Ishikawa (cell line): ENCODE results near the gene RAB31.

Source experiments
- CEBPB ChIP-seq: IDR thresholded peaks from 2 replicates; pipeline ENCODE4 v1.6.1; 2012
- CREB1 ChIP-seq: IDR thresholded peaks from 2 replicates; pipeline ENCODE4 v1.6.1; 2012; ENCODE audit warnings: low read depth
- EGR1 ChIP-seq: IDR thresholded peaks from 2 replicates; pipeline ENCODE4 v1.6.1; 2012
- EP300 ChIP-seq: IDR thresholded peaks from 2 replicates; pipeline ENCODE4 v1.6.1; 2012; ENCODE audit warnings: borderline replicate concordance
- FOXM1 ChIP-seq: IDR thresholded peaks from 2 replicates; pipeline ENCODE4 v1.6.1; 2012; ENCODE audit warnings: low read depth, borderline replicate concordance
- MAX ChIP-seq: IDR thresholded peaks from 2 replicates; pipeline ENCODE4 v1.6.1; 2012
- NFIC ChIP-seq: IDR thresholded peaks from 2 replicates; pipeline ENCODE4 v1.6.1; 2012
- RAD21 ChIP-seq: IDR thresholded peaks from 2 replicates; pipeline ENCODE4 v1.6.1; 2012; ENCODE audit warnings: low read depth
- TAF1 ChIP-seq: IDR thresholded peaks from 2 replicates; pipeline ENCODE4 v1.6.1; 2012; ENCODE audit warnings: low read depth, mild to moderate bottlenecking
- TCF12 ChIP-seq: IDR thresholded peaks from 2 replicates; pipeline ENCODE4 v1.6.1; 2012; ENCODE audit warnings: low read depth
- TEAD4 ChIP-seq: IDR thresholded peaks from 2 replicates; pipeline ENCODE4 v1.6.1; 2012
- USF1 ChIP-seq: IDR thresholded peaks from 2 replicates; pipeline ENCODE4 v1.6.1; 2012
- YY1 ChIP-seq: IDR thresholded peaks from 2 replicates; pipeline ENCODE4 v1.6.1; 2012; ENCODE audit warnings: low read depth
- ZBTB7A ChIP-seq: IDR thresholded peaks from 2 replicates; pipeline ENCODE4 v1.6.1; 2012; ENCODE audit warnings: low read depth
- TF ChIP-seq, protein P1 (sequence below): IDR thresholded peaks from 2 replicates; pipeline ENCODE4 v1.6.1; 2012; ENCODE audit warnings: low read depth, mild to moderate bottlenecking

RAB31 gene

GRCh38 chr18:9831036-9831722 is 123.1 kb downstream of the RAB31 start:
- TF ChIP-seq NFIC (no peak), USF1 (no peak), RAD21 (no peak)

DNA sequence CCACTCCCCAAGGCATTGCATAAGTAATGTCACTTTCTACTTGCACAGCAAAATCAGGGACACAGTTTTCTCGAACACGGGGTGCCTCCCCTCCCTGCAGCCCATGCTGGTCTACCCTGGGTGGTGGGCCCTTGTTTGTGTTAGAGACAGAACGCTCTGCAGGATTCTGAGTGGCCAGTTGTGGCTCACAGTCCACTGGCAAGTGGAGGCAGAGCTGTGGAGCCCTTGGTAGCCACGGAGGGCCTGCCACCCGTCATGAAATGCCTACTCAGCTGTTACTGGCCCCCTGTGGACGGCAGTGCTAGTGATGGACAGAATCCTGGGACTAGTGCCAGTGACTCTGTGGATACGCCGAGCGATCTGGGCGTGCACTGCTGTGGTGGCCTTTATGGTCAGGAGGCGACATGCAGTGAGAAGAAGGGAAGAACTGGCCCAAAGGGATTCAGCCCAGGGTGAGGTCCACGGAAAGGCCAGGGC is 123.7 kb downstream of the RAB31 start:
- TF ChIP-seq TEAD4 (no peak), EGR1 (no peak), ZBTB7A (no peak), TCF12 (no peak), CREB1 (no peak), NFIC (no peak)
- TF ChIP-seq, protein P1, sequence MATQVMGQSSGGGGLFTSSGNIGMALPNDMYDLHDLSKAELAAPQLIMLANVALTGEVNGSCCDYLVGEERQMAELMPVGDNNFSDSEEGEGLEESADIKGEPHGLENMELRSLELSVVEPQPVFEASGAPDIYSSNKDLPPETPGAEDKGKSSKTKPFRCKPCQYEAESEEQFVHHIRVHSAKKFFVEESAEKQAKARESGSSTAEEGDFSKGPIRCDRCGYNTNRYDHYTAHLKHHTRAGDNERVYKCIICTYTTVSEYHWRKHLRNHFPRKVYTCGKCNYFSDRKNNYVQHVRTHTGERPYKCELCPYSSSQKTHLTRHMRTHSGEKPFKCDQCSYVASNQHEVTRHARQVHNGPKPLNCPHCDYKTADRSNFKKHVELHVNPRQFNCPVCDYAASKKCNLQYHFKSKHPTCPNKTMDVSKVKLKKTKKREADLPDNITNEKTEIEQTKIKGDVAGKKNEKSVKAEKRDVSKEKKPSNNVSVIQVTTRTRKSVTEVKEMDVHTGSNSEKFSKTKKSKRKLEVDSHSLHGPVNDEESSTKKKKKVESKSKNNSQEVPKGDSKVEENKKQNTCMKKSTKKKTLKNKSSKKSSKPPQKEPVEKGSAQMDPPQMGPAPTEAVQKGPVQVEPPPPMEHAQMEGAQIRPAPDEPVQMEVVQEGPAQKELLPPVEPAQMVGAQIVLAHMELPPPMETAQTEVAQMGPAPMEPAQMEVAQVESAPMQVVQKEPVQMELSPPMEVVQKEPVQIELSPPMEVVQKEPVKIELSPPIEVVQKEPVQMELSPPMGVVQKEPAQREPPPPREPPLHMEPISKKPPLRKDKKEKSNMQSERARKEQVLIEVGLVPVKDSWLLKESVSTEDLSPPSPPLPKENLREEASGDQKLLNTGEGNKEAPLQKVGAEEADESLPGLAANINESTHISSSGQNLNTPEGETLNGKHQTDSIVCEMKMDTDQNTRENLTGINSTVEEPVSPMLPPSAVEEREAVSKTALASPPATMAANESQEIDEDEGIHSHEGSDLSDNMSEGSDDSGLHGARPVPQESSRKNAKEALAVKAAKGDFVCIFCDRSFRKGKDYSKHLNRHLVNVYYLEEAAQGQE = no peak

GRCh38 chr18:9832871-9833270 is 124.8 kb downstream of the RAB31 start:
- TF ChIP-seq RAD21 (no peak), USF1 (no peak), EGR1 (no peak), EP300 (no peak), TAF1 (no peak), MAX (no peak), CREB1 (no peak), NFIC (no peak), TEAD4 (no peak), CEBPB (no peak), YY1 (no peak), FOXM1 (no peak), TCF12 (no peak)
- TF ChIP-seq, protein P1 = no peak

DNA sequence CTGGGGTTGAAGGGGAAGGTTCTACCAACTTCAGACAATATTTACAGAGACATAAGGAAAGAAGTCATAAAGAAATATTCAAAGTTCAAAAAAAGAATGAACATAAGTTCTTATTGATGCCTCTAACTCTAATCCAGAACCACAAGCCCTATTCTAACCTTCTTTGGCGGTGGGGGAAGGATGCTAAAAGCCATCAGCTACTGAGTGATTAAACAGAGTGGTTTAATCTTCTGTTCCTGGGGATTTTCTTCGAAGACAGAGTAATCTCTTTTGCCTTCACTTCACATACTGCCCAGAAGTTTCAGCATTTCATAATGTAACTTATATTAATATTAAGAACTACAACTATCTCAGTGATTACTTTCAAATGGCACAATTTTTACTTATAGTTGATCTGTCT is 126.5 kb downstream of the RAB31 start:
- TF ChIP-seq TEAD4 = no peak
- TF ChIP-seq EP300 = no peak
- TF ChIP-seq, protein P1 = no peak
- no peak for TF ChIP-seq USF1
- no peak for TF ChIP-seq CEBPB
- no peak for TF ChIP-seq NFIC
- no peak for TF ChIP-seq ZBTB7A
- TF ChIP-seq EGR1 = no peak
- no peak for TF ChIP-seq YY1
- no peak for TF ChIP-seq CREB1
- TF ChIP-seq FOXM1 = no peak
- TF ChIP-seq TCF12 = no peak
- no peak for TF ChIP-seq TAF1
- TF ChIP-seq MAX = no peak
- no peak for TF ChIP-seq RAD21
